ENCODE results near the gene PSME2.
"Not testable (repeated sequence)": the region's sequence is repeated elsewhere in the genome, so short reads cannot be mapped to it uniquely, and the experiment has no call there.

The PSME2 gene

GRCh38 chr14:24106672-24107271 lies 39.6 kb downstream of the PSME2 start:
- Histone ChIP-seq H3K4me3 (ENCODE audit: low read length) (no peak overlapping the region), H3K9me3 (ENCODE audit: insufficient read depth, low read depth, low read length) (peaks cover 5% of the 10 kb centered on the region; the same call in 1 of the 2 replicates), H3K36me3 (ENCODE audit: insufficient read depth, low read length) (peaks cover 16% of the 10 kb centered on the region), H3K27ac (ENCODE audit: low read depth, low read length) (no peak overlapping the region), H3K9ac (ENCODE audit: low read depth, low read length) (no peak overlapping the region), H3K4me1 (ENCODE audit: insufficient read depth, low read length) (no peaks in the 10 kb centered on the region), H3K27me3 (ENCODE audit: insufficient read depth, low read length) (no peaks in the 10 kb centered on the region)
- WGBS, result 100% methylated on average over 1 of the region's 4 CpGs

GRCh38 chr14:24105609-24106239 lies 40.7 kb downstream of the PSME2 start:
- not testable (repeated sequence) for H3K27me3 ChIP-seq (ENCODE audit: insufficient read depth, low read length); H3K27ac ChIP-seq (ENCODE audit: low read depth, low read length); H3K9me3 ChIP-seq (ENCODE audit: insufficient read depth, low read depth, low read length); H3K4me3 ChIP-seq (ENCODE audit: low read length); H3K9ac ChIP-seq (ENCODE audit: low read depth, low read length); H3K4me1 ChIP-seq (ENCODE audit: insufficient read depth, low read length)
- WGBS, result 91% methylated on average over 8 of the region's 8 CpGs
- peaks cover 21% of the 10 kb centered on the region for H3K36me3 ChIP-seq (ENCODE audit: insufficient read depth, low read length)

- peaks cover 5% of the 10 kb centered on the region; the same call in 1 of the 2 replicates for H3K9me3 ChIP-seq (ENCODE audit: insufficient read depth, low read depth, low read length)
- H3K27me3 ChIP-seq (ENCODE audit: insufficient read depth, low read length), result no peaks in the 10 kb centered on the region
- 96% methylated on average over 13 of the region's 13 CpGs for WGBS
- H3K4me3 ChIP-seq (ENCODE audit: low read length), result no peak overlapping the region
- no peak overlapping the region for H3K9ac ChIP-seq (ENCODE audit: low read depth, low read length)
- peaks cover 44% of the 10 kb centered on the region for H3K36me3 ChIP-seq (ENCODE audit: insufficient read depth, low read length)
- H3K27ac ChIP-seq (ENCODE audit: low read depth, low read length), result no peak overlapping the region
- no peaks in the 10 kb centered on the region for H3K4me1 ChIP-seq (ENCODE audit: insufficient read depth, low read length)
These were observed 43.0 kb downstream of the PSME2 start for GRCh38 chr14:24103451-24103850.

GRCh38 chr14:24102357-24103048 lies 43.9 kb downstream of the PSME2 start:
- Histone ChIP-seq H3K27me3 (ENCODE audit: insufficient read depth, low read length) (no peaks in the 10 kb centered on the region), H3K27ac (ENCODE audit: low read depth, low read length) (no peak overlapping the region), H3K4me1 (ENCODE audit: insufficient read depth, low read length) (no peaks in the 10 kb centered on the region), H3K9me3 (ENCODE audit: insufficient read depth, low read depth, low read length) (peaks cover 5% of the 10 kb centered on the region; the same call in 1 of the 2 replicates), H3K9ac (ENCODE audit: low read depth, low read length) (no peak overlapping the region), H3K4me3 (ENCODE audit: low read length) (no peak overlapping the region), H3K36me3 (ENCODE audit: insufficient read depth, low read length) (peaks cover 51% of the 10 kb centered on the region)
- 93% methylated on average over 7 of the region's 7 CpGs for WGBS

GRCh38 chr14:24100982-24101494 lies 45.4 kb downstream of the PSME2 start:
- no peak overlapping the region for H3K4me3 ChIP-seq (ENCODE audit: low read length)
- H3K4me1 ChIP-seq (ENCODE audit: insufficient read depth, low read length), result no peaks in the 10 kb centered on the region
- no peak overlapping the region for H3K27ac ChIP-seq (ENCODE audit: low read depth, low read length)
- H3K36me3 ChIP-seq (ENCODE audit: insufficient read depth, low read length), result peaks cover 51% of the 10 kb centered on the region
- H3K27me3 ChIP-seq (ENCODE audit: insufficient read depth, low read length), result no peaks in the 10 kb centered on the region
- H3K9ac ChIP-seq (ENCODE audit: low read depth, low read length), result no peak overlapping the region
- WGBS, result 100% methylated on average over 1 of the region's 3 CpGs
- peaks cover 5% of the 10 kb centered on the region; the same call in 1 of the 2 replicates for H3K9me3 ChIP-seq (ENCODE audit: insufficient read depth, low read depth, low read length)

- H3K36me3 ChIP-seq (ENCODE audit: insufficient read depth, low read length), result peaks cover 51% of the 10 kb centered on the region
- no peak overlapping the region for H3K4me3 ChIP-seq (ENCODE audit: low read length)
- no peak overlapping the region for H3K9ac ChIP-seq (ENCODE audit: low read depth, low read length)
- H3K27me3 ChIP-seq (ENCODE audit: insufficient read depth, low read length), result no peaks in the 10 kb centered on the region
- 90% methylated on average over 4 of the region's 4 CpGs for WGBS
- peaks cover 5% of the 10 kb centered on the region; the same call in 1 of the 2 replicates for H3K9me3 ChIP-seq (ENCODE audit: insufficient read depth, low read depth, low read length)
- no peak overlapping the region for H3K27ac ChIP-seq (ENCODE audit: low read depth, low read length)
- 0 out of 2 replicates have a peak, but pooled peaks cover 4% of the 10 kb centered on the region for H3K4me1 ChIP-seq (ENCODE audit: insufficient read depth, low read length)
These were observed 46.0 kb downstream of the PSME2 start for GRCh38 chr14:24100197-24100981.

- H3K27me3 ChIP-seq (ENCODE audit: insufficient read depth, low read length), result no peaks in the 10 kb centered on the region
- 92% methylated on average over 17 of the region's 17 CpGs for WGBS
- 0 out of 2 replicates have a peak, but pooled peaks cover 9% of the 10 kb centered on the region for H3K4me1 ChIP-seq (ENCODE audit: insufficient read depth, low read length)
- H3K9me3 ChIP-seq (ENCODE audit: insufficient read depth, low read depth, low read length), result no peaks in the 10 kb centered on the region
- H3K9ac ChIP-seq (ENCODE audit: low read depth, low read length), result no peak overlapping the region
- H3K36me3 ChIP-seq (ENCODE audit: insufficient read depth, low read length), result peaks cover 51% of the 10 kb centered on the region
- H3K4me3 ChIP-seq (ENCODE audit: low read length), result no peak overlapping the region
- H3K27ac ChIP-seq (ENCODE audit: low read depth, low read length), result no peak overlapping the region
These were observed 47.2 kb downstream of the PSME2 start for GRCh38 chr14:24098927-24099813.

- Histone ChIP-seq H3K27ac (ENCODE audit: low read depth, low read length) (no peak overlapping the region), H3K27me3 (ENCODE audit: insufficient read depth, low read length) (no peaks in the 10 kb centered on the region), H3K4me1 (ENCODE audit: insufficient read depth, low read length) (peaks cover 13% of the 10 kb centered on the region), H3K9me3 (ENCODE audit: insufficient read depth, low read depth, low read length) (no peaks in the 10 kb centered on the region), H3K36me3 (ENCODE audit: insufficient read depth, low read length) (peaks cover 44% of the 10 kb centered on the region), H3K9ac (ENCODE audit: low read depth, low read length) (no peak overlapping the region), H3K4me3 (ENCODE audit: low read length) (no peak overlapping the region)
- 95% methylated on average over 16 of the region's 16 CpGs for WGBS
These were observed 48.0 kb downstream of the PSME2 start for GRCh38 chr14:24098229-24098926.

- H3K4me3 ChIP-seq (ENCODE audit: low read length), result no peak overlapping the region
- H3K36me3 ChIP-seq (ENCODE audit: insufficient read depth, low read length), result peaks cover 35% of the 10 kb centered on the region
- no peaks in the 10 kb centered on the region for H3K9me3 ChIP-seq (ENCODE audit: insufficient read depth, low read depth, low read length)
- no peak overlapping the region for H3K9ac ChIP-seq (ENCODE audit: low read depth, low read length)
- no peak overlapping the region for H3K27ac ChIP-seq (ENCODE audit: low read depth, low read length)
- H3K4me1 ChIP-seq (ENCODE audit: insufficient read depth, low read length), result peaks cover 14% of the 10 kb centered on the region
- 93% methylated on average over 8 of the region's 8 CpGs for WGBS
- peaks cover 6% of the 10 kb centered on the region for H3K27me3 ChIP-seq (ENCODE audit: insufficient read depth, low read length)
These were observed 49.7 kb downstream of the PSME2 start for GRCh38 chr14:24096545-24097181.
